HG03432 (cell line): ENCODE results near the gene NR6A1.
"Not testable (repeated sequence)": the region's sequence is repeated elsewhere in the genome, so short reads cannot be mapped to it uniquely, and the experiment has no call there.

Experiments
- ATAC-seq: cut with Tn5 transposase; IDR thresholded peaks from one replicate; pipeline ENCODE4 v1.9.1; 2021; ENCODE audit warnings: mild to moderate bottlenecking, moderate library complexity; ENCODE audit not compliant: unreplicated experiment

Gene NR6A1

GRCh38 chr9:124761710-124762109, 9.4 kb downstream of the NR6A1 start:
- ATAC-seq = no peak

- ATAC-seq = no peak
Observed at GRCh38 chr9:124761196-124761595, 9.9 kb downstream of the NR6A1 start.

- no peak for ATAC-seq
Observed at GRCh38 chr9:124760719-124761118, 10.4 kb downstream of the NR6A1 start.

- ATAC-seq = no peak
Observed at GRCh38 chr9:124759327-124759726, 11.8 kb downstream of the NR6A1 start.

- no peak for ATAC-seq
Observed at GRCh38 chr9:124758691-124759090, 12.4 kb downstream of the NR6A1 start.

- no peak for ATAC-seq
Observed at GRCh38 chr9:124758061-124758460, 13.1 kb downstream of the NR6A1 start.

- ATAC-seq = no peak
Observed at GRCh38 chr9:124757616-124758015, 13.5 kb downstream of the NR6A1 start.

GRCh38 chr9:124756011-124756410, 15.1 kb downstream of the NR6A1 start:
- no peak for ATAC-seq

- ATAC-seq = no peak
Observed at GRCh38 chr9:124755061-124755460, 16.1 kb downstream of the NR6A1 start.

- no peak for ATAC-seq
Observed at GRCh38 chr9:124754289-124754688, 16.8 kb downstream of the NR6A1 start.

- no peak for ATAC-seq
Observed at GRCh38 chr9:124752967-124753366, 18.1 kb downstream of the NR6A1 start.

- ATAC-seq = no peak
Observed at GRCh38 chr9:124749781-124750180, 21.3 kb downstream of the NR6A1 start.

GRCh38 chr9:124749284-124749683, 21.8 kb downstream of the NR6A1 start:
- ATAC-seq = no peak

GRCh38 chr9:124747065-124747464, 24.0 kb downstream of the NR6A1 start:
- no peak for ATAC-seq

GRCh38 chr9:124743686-124744348, 27.3 kb downstream of the NR6A1 start:
- no peak for ATAC-seq

GRCh38 chr9:124742940-124743339, 28.2 kb downstream of the NR6A1 start:
- no peak for ATAC-seq

GRCh38 chr9:124741662-124742061, 29.4 kb downstream of the NR6A1 start:
- no peak for ATAC-seq

- ATAC-seq = no peak
Observed at GRCh38 chr9:124741149-124741548, 30.0 kb downstream of the NR6A1 start.

GRCh38 chr9:124739360-124739759, 31.8 kb downstream of the NR6A1 start:
- ATAC-seq = no peak

- not testable (repeated sequence) for ATAC-seq
Observed at GRCh38 chr9:124738075-124738474, 33.0 kb downstream of the NR6A1 start.

- no peak for ATAC-seq
Observed at GRCh38 chr9:124735121-124735520, 36.0 kb downstream of the NR6A1 start.

GRCh38 chr9:124734741-124735083, 36.4 kb downstream of the NR6A1 start:
- not testable (repeated sequence) for ATAC-seq
